ENCODE results near the gene EXOC4.
"Not testable (repeated sequence)": the region's sequence is repeated elsewhere in the genome, so short reads cannot be mapped to it uniquely, and the experiment has no call there.

The EXOC4 gene

DNA sequence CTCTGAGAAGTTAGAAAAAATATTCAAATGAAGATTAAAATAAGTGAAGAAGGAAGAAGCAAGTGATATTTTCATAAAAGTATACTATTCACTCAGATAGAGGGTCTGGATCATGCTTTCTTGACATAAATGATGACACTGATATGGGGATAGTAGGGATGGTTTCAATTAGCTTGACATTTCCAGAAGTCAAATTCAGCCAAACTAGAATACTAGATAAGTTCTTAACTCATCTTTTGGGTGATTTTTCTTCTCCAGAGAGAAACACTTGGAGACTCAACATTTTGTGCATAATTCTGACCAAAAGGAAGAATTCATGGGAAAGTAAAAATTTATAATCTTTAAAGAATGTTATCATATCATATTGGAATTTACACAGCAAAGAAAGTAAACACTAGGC lies 722.3 kb downstream of the EXOC4 start:
- DNase-seq = no peak

DNA sequence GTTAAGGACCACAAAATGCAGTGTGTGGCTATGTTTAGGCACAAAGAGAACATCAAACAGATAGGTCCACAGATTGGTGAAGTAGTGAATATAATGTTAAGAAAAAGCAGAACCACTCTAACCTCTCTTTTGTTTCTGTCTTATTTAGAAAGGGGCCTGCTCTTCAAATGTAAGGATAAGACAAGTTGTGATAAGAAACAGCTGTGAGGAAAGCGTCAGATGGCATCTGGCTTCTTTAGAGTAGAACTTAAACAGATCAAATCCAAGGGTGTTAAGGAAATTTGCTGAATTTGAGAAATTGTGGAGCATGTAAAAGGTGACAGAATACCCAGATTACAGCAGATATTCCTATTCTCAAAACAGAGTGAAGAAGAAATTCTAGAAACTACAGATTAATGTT lies 723.3 kb downstream of the EXOC4 start:
- no peak for DNase-seq

DNA sequence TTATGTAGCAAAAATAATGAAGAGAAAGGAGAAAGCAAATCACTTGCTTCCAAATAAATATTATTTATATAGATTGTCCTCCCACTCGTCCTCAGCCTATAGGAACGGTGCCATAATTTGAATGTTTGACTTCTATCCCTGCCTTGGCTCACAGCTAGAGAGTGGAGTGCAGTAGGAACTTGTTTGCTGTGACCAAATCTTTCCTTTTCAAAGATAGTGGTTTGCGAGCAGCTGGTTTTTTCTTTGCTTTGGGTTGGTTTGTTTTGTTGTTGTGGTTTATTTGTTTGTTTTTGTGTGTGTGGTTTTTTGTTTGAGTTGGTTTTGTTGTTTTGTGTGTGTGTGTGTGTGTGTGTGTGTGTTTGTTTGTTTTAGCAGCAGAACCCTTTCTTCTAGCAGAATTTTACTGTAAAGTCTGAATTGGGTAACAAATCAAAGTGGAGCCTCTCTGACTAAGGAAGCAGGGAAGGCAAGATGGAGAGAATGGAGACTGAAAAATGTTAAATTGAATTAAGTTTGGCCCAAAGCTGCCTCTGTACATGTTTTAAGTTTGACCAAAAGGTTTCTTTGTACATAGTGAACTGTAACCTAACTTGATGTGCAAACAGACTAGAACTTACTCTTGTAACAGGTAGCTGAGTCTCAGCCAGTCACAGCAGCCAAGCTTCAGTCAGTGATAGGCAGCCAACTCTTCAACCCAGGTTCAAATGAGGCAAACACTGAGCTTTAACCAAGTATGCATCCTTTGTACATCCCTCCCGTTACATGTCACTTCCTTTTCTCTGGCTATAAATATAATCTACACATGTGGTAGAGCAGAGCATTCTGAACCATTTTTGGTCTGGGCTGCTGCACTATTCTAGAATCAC lies 724.8 kb downstream of the EXOC4 start:
- DNase-seq = no peak

DNA sequence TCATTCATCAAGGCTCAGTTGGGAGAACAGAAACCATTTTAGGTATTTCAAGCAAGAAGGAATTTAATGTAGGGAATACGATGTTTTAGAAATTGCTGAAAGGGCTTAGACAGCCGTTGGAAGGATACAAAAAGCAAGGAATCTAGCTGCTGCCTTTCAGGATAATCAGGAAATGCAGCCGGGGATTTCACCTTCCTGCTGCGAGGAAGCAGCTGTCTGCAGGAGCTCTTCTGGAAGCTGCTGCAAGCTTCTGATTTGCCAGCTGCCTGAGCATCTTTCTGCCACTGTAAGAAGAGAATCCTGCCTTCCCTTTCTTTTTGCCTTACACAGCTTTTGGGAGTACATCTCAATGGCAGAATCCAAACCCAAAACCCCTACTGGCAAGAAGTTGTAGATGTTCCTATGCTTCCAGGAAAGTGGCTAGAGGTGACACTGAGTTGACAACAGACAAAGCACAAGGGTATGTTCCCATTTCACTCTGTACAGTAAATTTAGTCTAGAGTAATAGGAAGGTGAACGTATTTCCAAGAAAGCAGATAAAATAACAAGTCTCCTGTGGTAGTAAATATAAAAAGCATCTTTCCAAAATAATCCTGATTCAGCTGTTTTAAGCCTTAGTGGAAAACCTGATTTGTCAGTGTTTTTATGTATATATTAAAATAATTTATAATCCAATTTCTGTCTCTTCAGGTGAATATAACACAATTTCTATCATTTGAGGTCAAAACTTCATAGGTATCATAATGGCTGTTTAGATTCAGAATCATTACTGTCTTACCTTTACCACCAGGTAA lies 725.8 kb downstream of the EXOC4 start:
- no peak for DNase-seq

DNA sequence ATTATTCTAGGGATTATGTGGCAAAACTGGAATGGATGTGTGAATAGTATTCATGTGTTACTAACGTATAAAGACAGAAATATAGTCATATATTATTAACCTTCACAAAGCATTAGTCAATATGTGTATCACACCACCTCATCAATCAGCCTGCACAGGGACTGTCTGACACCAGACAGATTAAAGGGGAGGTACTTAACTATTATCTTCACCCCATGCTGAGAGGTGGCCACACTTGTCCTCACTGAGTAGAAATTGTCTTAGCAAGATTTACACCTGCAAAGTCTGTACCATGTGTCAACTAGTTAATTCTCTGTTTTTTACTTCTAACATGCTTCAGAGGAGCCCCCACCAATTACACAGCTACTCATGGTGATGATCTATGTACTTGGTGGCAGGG lies 727.9 kb downstream of the EXOC4 start:
- no peak for DNase-seq

DNA sequence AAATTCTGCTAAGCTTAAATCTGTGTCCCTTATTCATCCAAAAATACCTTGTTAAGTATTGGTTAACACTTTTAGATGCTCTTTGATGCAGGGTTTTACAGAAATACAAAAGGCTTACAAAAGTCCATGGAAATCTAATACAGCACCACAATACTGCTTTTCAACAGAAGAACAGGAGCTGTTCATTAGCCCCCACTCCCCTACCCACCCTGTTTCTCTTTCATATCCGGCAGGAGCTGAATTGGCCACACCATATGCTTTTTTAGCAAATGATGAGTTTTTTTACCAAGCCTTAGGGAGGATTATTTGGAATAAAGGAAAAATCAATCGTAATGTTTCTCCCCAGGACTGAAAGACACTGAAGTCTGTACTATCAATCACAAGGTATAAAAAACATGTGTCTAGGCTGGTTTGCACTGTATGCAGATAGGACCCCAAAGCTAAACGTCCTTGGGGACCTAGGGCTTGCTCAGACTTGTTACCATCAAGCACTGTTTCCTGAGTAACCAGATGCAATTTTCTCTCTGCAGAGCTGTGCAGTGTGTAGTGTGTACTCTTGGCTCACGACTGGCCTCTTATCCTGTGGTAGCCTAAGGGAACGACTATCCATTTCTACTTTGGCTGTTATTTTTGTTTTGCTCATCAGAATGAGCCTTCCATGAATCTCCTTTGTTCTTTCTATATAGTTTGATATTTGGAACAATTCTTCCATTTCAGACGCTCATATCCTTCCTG lies 731.0 kb downstream of the EXOC4 start:
- DNase-seq = no peak

DNA sequence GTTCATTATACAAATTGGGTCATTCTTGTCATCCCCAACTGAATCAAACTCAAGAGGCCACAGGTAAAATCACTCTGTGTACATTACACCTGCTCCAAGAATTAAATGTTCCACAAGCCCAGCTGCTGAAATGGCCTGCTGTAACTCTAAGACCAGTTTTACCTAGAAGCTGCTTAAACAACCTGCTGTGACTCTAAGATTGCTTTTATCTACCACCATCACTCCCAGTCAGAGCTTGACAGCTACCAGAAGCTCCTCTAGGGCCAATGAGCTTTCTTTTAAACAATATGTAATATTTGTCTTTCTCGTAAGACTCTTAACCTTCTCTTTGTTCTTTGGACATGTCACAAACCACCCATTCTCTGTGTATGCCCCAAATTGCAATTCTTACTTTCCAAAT lies 732.4 kb downstream of the EXOC4 start:
- no peak for DNase-seq

DNA sequence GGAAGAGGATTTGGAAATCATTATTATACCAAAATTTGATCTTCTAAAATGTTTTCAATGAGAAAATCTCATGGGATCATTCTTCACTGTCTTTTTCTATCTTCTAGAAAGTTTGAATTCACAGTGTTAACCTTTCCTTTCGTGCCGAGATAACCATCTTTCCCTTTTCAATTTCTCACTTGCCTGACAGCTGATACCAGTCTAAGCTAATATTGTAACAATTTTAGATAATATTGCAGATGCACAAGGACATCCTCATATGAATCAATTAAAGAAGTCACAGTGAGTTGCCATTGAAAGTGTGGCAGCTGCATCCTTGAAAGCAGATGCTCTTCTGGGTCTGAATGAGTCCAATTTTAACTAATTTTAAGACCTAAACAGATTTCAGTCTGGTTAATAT lies 734.7 kb downstream of the EXOC4 start:
- DNase-seq = no peak

DNA sequence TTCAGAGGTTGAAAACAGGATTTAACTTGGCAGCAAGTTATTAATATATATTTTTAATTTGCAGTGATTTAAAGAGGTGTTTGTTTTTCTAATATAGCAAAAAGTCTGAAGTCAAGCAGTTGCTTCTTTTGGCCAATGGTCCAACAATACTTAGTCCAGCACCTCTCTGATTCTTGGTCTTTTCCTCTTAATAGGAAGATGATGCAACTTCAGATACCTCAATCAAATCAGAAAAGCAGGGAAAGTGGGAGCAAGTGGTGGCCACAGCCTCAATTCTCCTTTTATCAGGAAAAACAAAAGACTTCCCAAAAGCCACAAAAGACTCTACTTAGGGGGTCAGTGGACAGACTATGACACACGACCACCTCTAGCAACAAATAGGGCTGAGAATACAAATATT lies 740.7 kb downstream of the EXOC4 start:
- no peak for DNase-seq

DNA sequence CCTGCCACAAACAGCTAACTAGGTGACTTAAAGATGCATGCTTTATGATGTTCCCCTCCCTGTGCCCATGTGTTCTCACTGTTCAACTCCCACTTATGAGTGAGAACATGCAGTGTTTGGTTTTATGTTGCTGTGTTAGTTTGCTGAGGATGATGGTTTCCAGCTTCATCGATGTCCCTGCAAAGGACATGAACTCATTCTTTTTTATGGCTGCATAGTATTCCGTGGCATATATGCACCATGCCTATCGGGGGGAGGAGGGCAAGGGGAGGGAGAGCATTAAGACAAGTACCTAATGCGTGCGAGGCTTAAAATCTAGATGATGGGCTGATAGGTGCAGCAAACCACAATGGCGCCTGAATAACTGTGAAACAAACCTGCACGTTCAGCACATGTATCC lies 741.2 kb downstream of the EXOC4 start:
- not testable (repeated sequence) for DNase-seq

DNA sequence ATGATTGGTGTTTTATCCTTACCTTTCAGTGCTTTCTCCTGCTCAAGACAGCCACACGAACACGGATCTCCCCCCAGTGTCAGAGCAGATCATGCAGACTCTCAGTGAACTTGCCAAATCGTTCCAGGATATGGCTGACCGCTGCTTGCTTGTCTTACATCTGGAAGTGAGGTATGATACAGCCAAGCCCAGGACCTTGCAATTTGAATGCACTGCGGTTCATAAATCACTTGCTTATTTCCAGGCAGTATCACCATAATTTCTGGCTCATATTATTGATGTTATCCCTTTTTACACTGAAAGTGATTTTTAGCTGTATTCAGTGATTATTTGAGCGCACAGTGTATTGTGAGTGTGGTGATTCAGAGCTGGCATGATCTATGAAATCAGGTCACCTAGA lies 744.6 kb downstream of the EXOC4 start:
- no peak for DNase-seq

DNA sequence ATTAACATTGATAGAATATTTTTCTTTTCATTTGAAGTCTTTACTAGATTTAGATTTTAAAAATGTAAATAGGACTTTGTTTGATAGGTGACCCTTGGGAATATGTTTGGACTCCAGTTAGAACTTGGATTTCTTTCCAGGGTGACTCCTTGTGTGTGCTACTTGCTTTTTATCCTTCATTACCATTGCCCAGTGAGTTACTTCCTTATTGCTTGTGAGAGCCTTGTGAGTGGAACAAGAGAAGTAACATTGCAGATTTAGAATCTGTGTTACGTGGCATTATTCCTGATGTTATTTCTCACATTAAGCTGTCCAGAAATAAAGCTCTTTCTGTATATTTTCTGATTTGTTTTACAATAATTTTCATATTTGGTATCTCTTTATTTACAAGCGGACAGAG lies 746.3 kb downstream of the EXOC4 start:
- no peak for DNase-seq

DNA sequence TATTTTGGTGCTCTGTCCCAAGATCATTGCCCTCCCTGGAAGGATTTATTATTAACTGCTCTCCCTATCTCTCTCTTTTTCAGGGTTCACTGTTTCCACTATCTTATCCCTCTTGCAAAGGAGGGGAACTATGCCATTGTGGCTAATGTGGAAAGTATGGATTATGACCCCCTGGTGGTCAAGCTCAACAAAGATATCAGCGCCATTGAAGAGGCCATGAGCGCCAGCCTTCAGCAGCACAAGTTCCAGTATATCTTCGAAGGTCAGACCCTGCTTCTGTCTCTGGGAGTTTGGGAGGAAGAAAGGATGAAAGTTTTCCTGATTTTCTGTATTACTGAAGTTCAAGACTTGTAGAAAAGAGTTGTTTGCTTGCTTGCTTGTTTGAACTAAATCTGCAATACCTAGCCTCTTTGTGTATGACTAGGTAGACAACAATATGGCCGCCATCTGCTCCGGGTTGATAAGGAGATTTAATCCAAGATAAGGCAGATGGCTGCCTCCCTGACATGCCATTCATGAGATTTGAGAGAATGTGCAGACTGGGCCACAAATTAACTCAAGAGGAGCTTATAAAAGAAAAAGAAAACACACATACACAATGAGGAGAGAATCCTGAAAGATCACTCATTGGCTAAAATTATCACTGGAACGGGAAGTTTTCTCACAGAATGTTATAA lies 752.1 kb downstream of the EXOC4 start:
- DNase-seq = no peak

DNA sequence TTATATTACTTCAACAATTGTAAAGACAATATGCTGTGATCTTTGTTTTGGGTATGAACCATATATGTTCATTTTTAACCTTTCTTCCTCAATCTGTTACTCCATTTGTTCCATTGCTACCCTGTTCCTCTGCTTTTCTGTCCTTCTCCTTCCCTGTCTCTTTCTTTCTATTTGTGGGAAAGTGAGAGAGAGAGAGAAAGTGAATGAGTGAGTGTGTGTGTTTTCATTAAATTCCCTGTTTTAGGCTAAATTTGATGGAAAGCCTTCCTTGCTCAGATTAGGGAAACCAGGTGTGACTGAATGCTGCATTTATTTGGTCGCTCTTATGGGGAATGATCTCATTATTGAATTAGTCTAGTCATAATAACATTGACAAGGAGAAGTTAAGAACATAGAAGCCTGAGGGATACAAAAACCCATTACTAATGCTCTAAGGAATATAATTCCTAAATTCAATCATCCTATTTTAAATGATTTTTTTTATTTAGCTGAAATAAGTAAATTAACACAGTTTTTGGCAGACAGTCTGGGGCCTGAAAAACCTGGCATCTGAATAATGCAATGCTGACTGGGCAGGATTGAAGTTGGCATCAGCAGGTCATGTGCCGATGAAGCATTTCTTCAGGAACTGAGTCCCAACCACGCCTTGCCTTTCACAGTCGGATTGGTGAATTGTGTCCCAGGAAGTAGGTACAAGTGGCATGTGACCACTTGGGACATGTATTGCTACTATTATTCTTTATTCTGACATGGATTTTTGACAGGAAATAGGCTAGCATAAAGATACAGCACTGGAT lies 756.6 kb downstream of the EXOC4 start:
- no peak for DNase-seq

DNA sequence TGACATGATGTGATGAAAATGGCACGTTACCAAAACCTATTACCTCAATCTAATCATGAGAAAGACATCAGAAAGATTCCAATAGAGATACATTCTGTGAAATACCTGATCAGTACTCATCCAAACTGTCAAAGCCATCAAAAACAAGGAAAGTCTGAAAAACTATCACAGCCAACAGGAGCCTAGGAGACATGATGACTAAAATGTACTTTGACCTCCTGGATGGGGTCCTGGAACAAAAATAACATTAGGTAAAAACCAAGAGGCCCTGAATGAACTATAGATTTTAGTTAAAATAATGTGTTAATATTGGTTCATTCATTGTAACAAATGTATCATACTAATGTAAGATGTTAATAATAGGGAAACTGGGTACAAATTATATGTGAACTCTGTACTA lies 760.4 kb downstream of the EXOC4 start:
- no peak for DNase-seq

DNA sequence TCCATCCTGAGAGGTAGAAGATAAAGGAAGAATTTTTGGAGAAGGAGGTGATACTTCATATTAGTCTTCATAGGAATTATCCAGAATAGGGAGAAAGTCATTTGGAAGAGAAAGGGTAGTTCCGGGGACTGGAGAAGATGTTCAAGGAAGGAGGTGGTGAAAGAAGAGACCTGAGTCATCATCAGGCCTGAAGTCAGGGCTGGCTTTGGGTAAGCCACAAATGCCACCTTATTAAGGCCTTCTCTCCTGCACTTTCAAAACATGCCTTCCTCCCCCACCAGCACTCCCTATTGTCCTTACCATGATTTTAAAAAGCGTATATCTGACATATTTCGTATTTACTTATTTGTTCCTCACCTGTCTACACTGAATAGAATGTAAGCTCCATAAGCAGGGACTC lies 762.1 kb downstream of the EXOC4 start:
- no peak for DNase-seq

DNA sequence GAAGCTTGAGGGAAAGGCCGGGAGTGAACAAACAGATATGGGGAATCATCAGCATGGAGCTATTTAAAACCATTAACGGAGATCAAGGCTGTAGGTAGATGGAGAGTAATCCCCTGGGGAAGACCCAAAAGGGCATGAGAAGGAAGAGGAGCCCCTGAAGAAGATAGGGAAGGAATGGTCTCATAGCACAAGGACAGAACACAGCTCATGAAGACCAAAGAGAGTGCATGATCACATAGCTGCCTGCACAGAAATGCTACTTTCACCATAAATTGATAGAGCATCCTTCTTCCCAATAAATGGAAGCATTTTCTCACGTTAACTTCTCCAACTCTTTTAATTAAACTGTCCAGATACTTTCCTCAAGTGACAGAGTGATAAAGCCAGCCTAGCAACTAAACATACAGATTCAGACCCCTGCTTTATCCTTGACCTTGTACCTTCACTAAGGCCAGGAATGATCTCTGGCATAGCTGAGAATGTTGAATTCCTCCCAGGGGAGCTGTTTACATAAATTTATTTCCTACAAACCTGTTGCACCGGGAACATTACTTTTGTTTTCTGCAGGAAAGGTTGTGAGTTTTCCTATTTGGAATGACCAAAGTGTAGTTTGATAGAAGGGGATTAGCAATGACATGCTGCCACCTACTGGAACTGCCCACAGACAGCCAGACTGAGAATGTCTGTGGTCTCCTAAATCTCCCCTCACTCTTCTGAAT lies 763.5 kb downstream of the EXOC4 start:
- DNase-seq = peak; percentile 32

DNA sequence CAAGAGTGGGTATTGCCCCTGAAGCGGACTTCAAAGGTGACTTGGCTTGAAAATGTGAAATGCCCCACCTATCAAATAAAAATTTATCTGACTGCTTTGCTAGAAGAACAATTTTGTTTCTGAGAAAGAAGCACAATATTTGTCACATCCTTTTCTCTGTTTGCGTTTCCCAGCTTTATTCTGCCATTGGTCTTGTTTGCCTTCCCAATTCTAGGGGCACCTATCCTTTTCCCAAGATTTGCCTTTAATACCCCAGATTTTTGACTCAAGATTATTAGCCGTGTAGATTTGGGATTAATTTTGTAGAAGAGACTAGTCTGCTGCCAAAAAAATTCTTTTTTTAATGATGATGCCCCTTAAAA lies 764.0 kb downstream of the EXOC4 start:
- no peak for DNase-seq

DNA sequence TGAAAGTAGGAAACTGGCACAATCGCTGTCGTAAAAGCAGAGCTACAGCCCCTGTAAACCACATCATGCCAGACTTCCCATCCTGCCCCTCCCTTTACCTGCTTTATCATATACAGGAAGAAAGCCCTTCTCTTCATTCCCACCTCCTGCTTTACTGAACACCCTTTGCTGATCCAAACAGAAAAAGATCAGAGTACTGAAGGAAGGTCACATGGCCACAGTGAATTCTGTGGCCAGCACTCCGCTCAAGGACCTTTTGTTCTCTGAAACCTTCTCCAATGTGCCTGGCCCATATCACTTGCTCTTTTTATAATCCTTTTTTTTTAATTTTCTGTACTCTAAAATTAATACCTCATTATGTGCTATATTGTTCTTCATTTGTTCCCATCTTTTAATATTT lies 765.4 kb downstream of the EXOC4 start:
- DNase-seq = peak; percentile 17

DNA sequence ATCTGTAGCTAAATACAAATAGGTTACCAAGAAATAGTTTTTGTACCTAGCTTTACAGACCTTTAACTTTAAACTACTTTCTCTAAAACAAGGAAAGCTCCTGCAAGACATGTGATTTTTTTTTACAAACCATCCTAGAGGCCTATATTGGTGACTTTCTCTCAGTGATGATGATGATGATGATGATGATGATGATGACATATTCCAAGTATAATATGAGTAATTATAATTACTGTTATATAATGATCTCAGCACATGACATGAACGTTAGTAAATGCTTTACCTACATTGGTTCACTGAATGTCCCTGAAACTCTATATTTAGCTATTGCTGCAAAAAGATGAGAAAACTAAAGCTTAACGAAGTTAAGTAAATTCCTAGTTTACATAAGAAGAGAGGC lies 766.4 kb downstream of the EXOC4 start:
- no peak for DNase-seq

DNA sequence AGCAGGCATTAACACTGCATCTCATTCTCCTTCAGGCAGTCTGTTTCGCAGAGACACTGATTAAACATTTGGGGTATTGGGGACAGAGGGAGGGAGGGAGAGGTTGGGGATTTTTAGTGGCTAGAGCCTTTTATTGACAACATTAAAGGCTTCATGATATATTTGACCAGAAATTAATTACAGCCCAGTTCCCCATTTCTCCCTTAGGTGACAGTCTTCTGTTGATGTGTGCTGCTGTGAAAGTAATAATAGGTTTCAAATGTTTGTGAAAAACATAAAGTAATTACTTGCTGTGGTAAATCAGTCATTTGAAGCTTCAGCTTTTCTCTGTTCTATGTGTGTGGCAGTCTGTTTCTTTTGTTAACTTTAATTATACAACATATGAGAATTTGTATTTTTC lies 769.0 kb downstream of the EXOC4 start:
- no peak for DNase-seq
